ENCODE data around the gene FRMD4A.
"Not testable (repeated sequence)": the region's sequence is repeated elsewhere in the genome, so short reads cannot be mapped to it uniquely, and the experiment has no call there.

The FRMD4A gene

GRCh38 chr10:14116021-14116420, 214.7 kb downstream of the FRMD4A start:
- in situ Hi-C loops (cut with MboI; ENCODE audit: low sequenced_read_pairs): no loop called here

- in situ Hi-C loops (cut with MboI; ENCODE audit: low sequenced_read_pairs): no loop called here
These were observed 215.9 kb downstream of the FRMD4A start for GRCh38 chr10:14114791-14115190.

GRCh38 chr10:14112056-14112455, 218.7 kb downstream of the FRMD4A start:
- in situ Hi-C loops (cut with MboI; ENCODE audit: low sequenced_read_pairs): no loop called here

GRCh38 chr10:14111208-14111607, 219.5 kb downstream of the FRMD4A start:
- in situ Hi-C loops (cut with MboI; ENCODE audit: low sequenced_read_pairs): no loop called here

- in situ Hi-C loops (cut with MboI; ENCODE audit: low sequenced_read_pairs): no loop called here
These were observed 223.9 kb downstream of the FRMD4A start for GRCh38 chr10:14106828-14107227.

GRCh38 chr10:14102056-14102455, 228.7 kb downstream of the FRMD4A start:
- in situ Hi-C loops (cut with MboI; ENCODE audit: low sequenced_read_pairs): no loop called here

GRCh38 chr10:14099885-14100284, 230.8 kb downstream of the FRMD4A start:
- in situ Hi-C loops (cut with MboI; ENCODE audit: low sequenced_read_pairs): no loop called here

GRCh38 chr10:14093730-14094484, 236.8 kb downstream of the FRMD4A start:
- in situ Hi-C loops (cut with MboI; ENCODE audit: low sequenced_read_pairs): no loop called here

- in situ Hi-C loops (cut with MboI; ENCODE audit: low sequenced_read_pairs): no loop called here
These were observed 237.9 kb downstream of the FRMD4A start for GRCh38 chr10:14092799-14093198.

- in situ Hi-C loops (cut with MboI; ENCODE audit: low sequenced_read_pairs): no loop called here
These were observed 241.0 kb downstream of the FRMD4A start for GRCh38 chr10:14089556-14090292.

GRCh38 chr10:14087566-14087965, 243.2 kb downstream of the FRMD4A start:
- in situ Hi-C loops (cut with MboI; ENCODE audit: low sequenced_read_pairs): no loop called here

GRCh38 chr10:14086596-14086995, 244.1 kb downstream of the FRMD4A start:
- in situ Hi-C loops (cut with MboI; ENCODE audit: low sequenced_read_pairs): no loop called here

- in situ Hi-C loops (cut with MboI; ENCODE audit: low sequenced_read_pairs): no loop called here
These were observed 245.8 kb downstream of the FRMD4A start for GRCh38 chr10:14084875-14085274.

GRCh38 chr10:14080795-14081194, 249.9 kb downstream of the FRMD4A start:
- in situ Hi-C loops (cut with MboI; ENCODE audit: low sequenced_read_pairs): no loop called here

GRCh38 chr10:14077430-14077829, 253.3 kb downstream of the FRMD4A start:
- in situ Hi-C loops (cut with MboI; ENCODE audit: low sequenced_read_pairs): no loop called here

- in situ Hi-C loops (cut with MboI; ENCODE audit: low sequenced_read_pairs): no loop called here
These were observed 256.5 kb downstream of the FRMD4A start for GRCh38 chr10:14074062-14074884.

- in situ Hi-C loops (cut with MboI; ENCODE audit: low sequenced_read_pairs): no loop called here
These were observed 258.2 kb downstream of the FRMD4A start for GRCh38 chr10:14072541-14072940.

GRCh38 chr10:14071956-14072355, 258.8 kb downstream of the FRMD4A start:
- in situ Hi-C loops (cut with MboI; ENCODE audit: low sequenced_read_pairs): no loop called here

- in situ Hi-C loops (cut with MboI; ENCODE audit: low sequenced_read_pairs): no loop called here
These were observed 262.0 kb downstream of the FRMD4A start for GRCh38 chr10:14068601-14069250.

- in situ Hi-C loops (cut with MboI; ENCODE audit: low sequenced_read_pairs): not testable (repeated sequence)
These were observed 263.1 kb downstream of the FRMD4A start for GRCh38 chr10:14067638-14068037.

GRCh38 chr10:14066106-14066505, 264.6 kb downstream of the FRMD4A start:
- in situ Hi-C loops (cut with MboI; ENCODE audit: low sequenced_read_pairs): no loop called here

All from hTERT RPE-1 (cell line).